HL-60 (cell line): ENCODE results near the gene PPP1R12C.

Experiments used
- GABPA ChIP-seq: IDR thresholded peaks from 2 replicates; pipeline ENCODE4 v1.6.1; 2012; ENCODE audit warnings: low read depth
- POLR2AphosphoS5 ChIP-seq: IDR thresholded peaks from 2 replicates; pipeline ENCODE4 v1.6.1; 2012; ENCODE audit warnings: low read depth
- TF ChIP-seq, protein P1 (sequence below): IDR thresholded peaks from one replicate; pipeline ENCODE4 v1.5.1; 2011; ENCODE audit warnings: low read length, control low read depth, inconsistent platforms; ENCODE audit not compliant: insufficient read depth

DNA sequence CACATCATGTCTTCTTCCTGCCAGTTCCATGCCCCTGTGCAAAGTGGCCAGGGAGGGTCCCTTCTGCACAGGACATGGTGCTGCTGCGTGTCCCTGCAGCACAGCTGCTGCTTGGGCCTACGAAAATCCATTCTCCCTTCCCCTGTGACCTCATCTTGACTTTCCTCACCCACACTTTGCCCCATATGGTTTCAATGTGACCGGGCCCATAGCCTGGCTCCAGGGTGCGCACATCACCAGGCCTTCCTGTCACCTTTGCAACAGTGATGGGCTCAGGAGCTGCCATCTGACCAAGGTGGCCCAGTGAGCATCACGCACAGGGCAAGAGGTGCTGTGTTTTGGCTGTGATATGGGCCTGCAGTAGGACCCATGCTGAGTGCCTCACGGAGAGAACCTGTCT is 10.8 kb downstream of the PPP1R12C start:
- TF ChIP-seq, protein P1, sequence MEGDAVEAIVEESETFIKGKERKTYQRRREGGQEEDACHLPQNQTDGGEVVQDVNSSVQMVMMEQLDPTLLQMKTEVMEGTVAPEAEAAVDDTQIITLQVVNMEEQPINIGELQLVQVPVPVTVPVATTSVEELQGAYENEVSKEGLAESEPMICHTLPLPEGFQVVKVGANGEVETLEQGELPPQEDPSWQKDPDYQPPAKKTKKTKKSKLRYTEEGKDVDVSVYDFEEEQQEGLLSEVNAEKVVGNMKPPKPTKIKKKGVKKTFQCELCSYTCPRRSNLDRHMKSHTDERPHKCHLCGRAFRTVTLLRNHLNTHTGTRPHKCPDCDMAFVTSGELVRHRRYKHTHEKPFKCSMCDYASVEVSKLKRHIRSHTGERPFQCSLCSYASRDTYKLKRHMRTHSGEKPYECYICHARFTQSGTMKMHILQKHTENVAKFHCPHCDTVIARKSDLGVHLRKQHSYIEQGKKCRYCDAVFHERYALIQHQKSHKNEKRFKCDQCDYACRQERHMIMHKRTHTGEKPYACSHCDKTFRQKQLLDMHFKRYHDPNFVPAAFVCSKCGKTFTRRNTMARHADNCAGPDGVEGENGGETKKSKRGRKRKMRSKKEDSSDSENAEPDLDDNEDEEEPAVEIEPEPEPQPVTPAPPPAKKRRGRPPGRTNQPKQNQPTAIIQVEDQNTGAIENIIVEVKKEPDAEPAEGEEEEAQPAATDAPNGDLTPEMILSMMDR = no peak
- TF ChIP-seq POLR2AphosphoS5 (no peak), GABPA (no peak)
